Measurements from ENCODE around the gene ACVRL1. TPM values are rescaled to one million over a fixed set of nuclear protein-coding genes. Genes with fewer than 3 reads are reported as not detected.

ACVRL1 gene
- total RNA-seq, 1 donor: 10.8 TPM

DNA sequence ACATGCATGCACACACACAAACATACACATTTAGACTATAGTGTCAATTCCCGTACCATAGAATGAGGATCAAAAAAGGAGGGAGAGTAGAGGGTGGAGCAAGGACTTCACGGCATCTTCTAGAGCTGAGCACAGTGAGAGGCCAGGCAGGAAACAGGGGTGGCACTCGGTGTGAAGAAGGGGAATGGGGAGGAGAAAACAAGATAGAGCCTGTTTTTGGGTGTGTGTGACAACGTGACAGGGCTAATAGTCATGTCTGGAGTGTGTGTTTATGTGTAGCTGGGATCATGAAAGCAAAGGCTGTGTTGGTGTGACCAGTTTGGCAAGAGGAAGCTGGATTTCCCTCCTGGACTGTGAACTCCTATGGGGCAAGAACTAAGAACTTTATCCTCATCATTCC, 34.3 kb downstream of the ACVRL1 start:
- H3K4me3 ChIP-seq (ENCODE audit: low read depth, low read length): no peak overlapping the region
- TF ChIP-seq CTCF (IDR thresholded peaks at IDR 0.05; ENCODE audit: insufficient read depth, low read depth, low read length): no peak
- no peak for DNase-seq (ENCODE audit: low read depth)

DNA sequence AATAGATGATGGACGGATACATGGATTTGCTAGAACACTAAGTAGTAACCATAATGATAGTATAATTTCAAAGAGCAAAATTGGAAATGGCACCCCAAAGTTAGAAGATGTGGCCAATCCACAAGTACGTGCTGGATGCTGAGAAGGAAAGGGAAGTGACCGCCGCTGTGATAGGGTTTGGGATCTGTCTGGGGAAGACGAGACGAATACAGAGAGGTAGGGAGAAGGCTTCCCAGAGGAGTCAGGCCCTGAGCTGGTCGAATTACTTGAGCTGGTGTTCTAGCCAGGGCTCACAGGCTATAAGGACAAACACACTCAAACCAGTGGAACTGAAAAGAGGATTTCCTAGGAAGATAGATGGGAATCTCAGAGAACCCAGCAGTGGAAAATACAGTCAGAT, 34.8 kb downstream of the ACVRL1 start:
- no peak for DNase-seq (ENCODE audit: low read depth)
- no peak overlapping the region for H3K4me3 ChIP-seq (ENCODE audit: low read depth, low read length)
- no peak for TF ChIP-seq CTCF (IDR thresholded peaks at IDR 0.05; ENCODE audit: insufficient read depth, low read depth, low read length)

DNA sequence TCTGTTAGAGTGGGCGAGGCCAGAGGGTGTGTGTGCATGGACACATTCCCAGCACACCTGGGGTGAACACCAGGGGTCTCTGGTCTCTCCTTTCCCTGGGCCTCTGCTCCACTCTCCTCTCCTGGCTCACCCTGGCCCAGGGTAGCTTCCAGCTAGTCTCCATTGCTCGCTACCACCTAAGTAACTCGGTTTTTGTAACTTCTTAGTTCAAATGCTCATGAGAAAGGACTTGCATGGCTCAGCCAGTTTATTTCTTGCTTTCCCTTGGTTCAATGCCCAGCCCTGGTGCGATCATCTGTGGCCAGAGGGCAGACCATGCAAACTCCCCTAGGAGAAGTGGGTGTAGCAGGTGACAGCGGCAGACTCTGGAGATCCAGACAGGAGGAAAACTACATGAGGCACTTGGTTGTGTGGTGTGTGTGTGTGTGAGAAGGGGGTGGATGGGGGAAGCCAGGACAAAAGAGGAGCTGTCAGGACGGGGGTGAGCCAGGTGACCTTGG, 35.2 kb downstream of the ACVRL1 start:
- TF ChIP-seq CTCF (IDR thresholded peaks at IDR 0.05; ENCODE audit: insufficient read depth, low read depth, low read length): no peak

GRCh38 chr12:51943346-51943745, 36.0 kb downstream of the ACVRL1 start:
- TF ChIP-seq CTCF (IDR thresholded peaks at IDR 0.05; ENCODE audit: insufficient read depth, low read depth, low read length): no peak
- no peak overlapping the region for H3K4me3 ChIP-seq (ENCODE audit: low read depth, low read length)
- DNase-seq (ENCODE audit: low read depth): no peak

More for the DNA sequence above, 35.2 kb downstream of the ACVRL1 start:
- H3K4me3 ChIP-seq (ENCODE audit: low read depth, low read length): no peak overlapping the region
- DNase-seq (ENCODE audit: low read depth): no peak

DNA sequence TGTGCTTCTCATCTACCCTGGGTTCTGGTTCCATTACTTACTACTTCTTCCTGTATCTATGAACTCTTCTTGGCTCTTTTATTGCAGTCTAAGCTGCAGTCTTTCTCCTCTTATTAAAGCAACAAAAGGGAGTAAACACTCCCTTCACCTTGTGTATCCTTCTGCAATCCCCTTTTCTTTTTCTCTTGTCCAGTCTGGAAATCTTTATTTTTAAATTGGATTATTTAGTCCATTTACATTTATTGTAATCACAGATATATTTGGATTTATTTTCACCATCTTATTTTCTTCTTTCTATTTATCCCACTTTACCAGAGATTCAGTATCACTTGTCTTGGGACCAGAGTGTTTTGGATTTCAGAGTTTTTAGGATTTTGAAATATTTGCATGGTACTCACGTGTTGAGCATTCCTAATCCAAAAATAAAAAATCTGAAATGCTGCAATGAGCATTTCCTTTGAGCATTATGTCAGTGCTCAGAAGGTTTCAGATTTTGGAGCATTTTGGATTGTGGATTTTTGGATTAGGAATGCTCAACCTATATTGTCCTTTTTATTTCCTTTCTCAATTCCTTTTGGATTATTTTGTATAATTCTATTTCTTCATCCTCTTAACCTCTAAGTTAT, 37.4 kb downstream of the ACVRL1 start:
- TF ChIP-seq CTCF (IDR thresholded peaks at IDR 0.05; ENCODE audit: insufficient read depth, low read depth, low read length): no peak
- H3K4me3 ChIP-seq (ENCODE audit: low read depth, low read length): no peak overlapping the region
- DNase-seq (ENCODE audit: low read depth): no peak

GRCh38 chr12:51947246-51947996, 40.1 kb downstream of the ACVRL1 start:
- no peak for TF ChIP-seq CTCF (IDR thresholded peaks at IDR 0.05; ENCODE audit: insufficient read depth, low read depth, low read length)
- DNase-seq (ENCODE audit: low read depth): no peak
- H3K4me3 ChIP-seq (ENCODE audit: low read depth, low read length): no peak overlapping the region
